Naive B cell (primary cell): ENCODE data around the gene STK32A. TPM values are rescaled to one million over a fixed set of nuclear protein-coding genes. Genes with fewer than 3 reads are reported as not detected.
"Not testable (repeated sequence)": the region's sequence is repeated elsewhere in the genome, so short reads cannot be mapped to it uniquely, and the experiment has no call there.

Experiments used
- ATAC-seq, 2 donors: fragments of 150-1000 bp; cut with Tn5 transposase; 2 replicates each; pipeline ENCODE4 v1.10.0; 2021; ENCODE audit warnings: low read depth in 2 of 2, mild to moderate bottlenecking in 2 of 2, moderate library complexity in 2 of 2
- DNase-seq: peaks from one replicate; pipeline ENCODE4 v3.0.0; 2022
- H3K27ac Mint-ChIP-seq, 6 donors: one replicate each; pipeline ENCODE4 v1.8.0; 2020 to 2022; ENCODE audit warnings: mild to moderate bottlenecking in 6 of 6, mixed read lengths in 6 of 6, moderate library complexity in 5 of 6, inconsistent platforms in 2 of 6
- H3K27me3 Mint-ChIP-seq, 3 donors: one replicate each; pipeline ENCODE4 v1.8.0; 2021 to 2022; ENCODE audit warnings: mixed read lengths in 3 of 3, mild to moderate bottlenecking in 1 of 3
- H3K36me3 Mint-ChIP-seq, 2 donors: one replicate each; pipeline ENCODE4 v1.8.0; 2020 to 2022; ENCODE audit warnings: mixed read lengths in 2 of 2, inconsistent platforms in 1 of 2, mild to moderate bottlenecking in 1 of 2
- H3K4me1 Mint-ChIP-seq, 3 donors: one replicate each; pipeline ENCODE4 v1.8.0; 2020 to 2022; ENCODE audit warnings: mixed read lengths in 3 of 3, inconsistent platforms in 1 of 3, mild to moderate bottlenecking in 1 of 3, moderate library complexity in 1 of 3
- H3K4me3 Mint-ChIP-seq, 8 donors: one replicate each; pipeline ENCODE4 v1.8.0; 2020 to 2022; ENCODE audit warnings: mild to moderate bottlenecking in 8 of 8, mixed read lengths in 8 of 8, moderate library complexity in 8 of 8, inconsistent platforms in 2 of 8
- H3K9me3 Mint-ChIP-seq, 7 donors: one replicate each; pipeline ENCODE4 v1.8.0; 2020 to 2022; ENCODE audit warnings: mixed read lengths in 7 of 7, mild to moderate bottlenecking in 5 of 7, inconsistent platforms in 2 of 7, moderate library complexity in 1 of 7
- polyA plus RNA-seq, 6 donors: library from polyadenylated mRNA; unstranded; fragments of 300-500 nt; fragmentation: Illumina TruSeq; gene quantifications; one replicate each; pipeline ENCODE4 v1.2.3, GENCODE V29; 2021; ENCODE audit warnings: low read depth in 6 of 6

STK32A gene
- polyA plus RNA-seq, 6 donors from 2014 or later, result not detected

GRCh38 chr5:147336876-147337275, 102.0 kb downstream of the STK32A start:
- peaks cover 5 to 20% (median 14%) of the 10 kb centered on the region in 7 donors for H3K9me3 Mint-ChIP-seq
- DNase-seq, result no peak
- H3K27me3 Mint-ChIP-seq, result no peaks in the 10 kb centered on the region
- H3K4me1 Mint-ChIP-seq, result no peaks in the 10 kb centered on the region
- no peak overlapping the region for H3K4me3 Mint-ChIP-seq
- no peak overlapping the region for H3K27ac Mint-ChIP-seq
- H3K36me3 Mint-ChIP-seq, result no peaks in the 10 kb centered on the region
- no peak for ATAC-seq

- ATAC-seq (no peak), DNase-seq (no peak)
- Mint-ChIP-seq H3K27ac (no peak overlapping the region), H3K27me3 (peaks cover 0 to 4% (median 0%) of the 10 kb centered on the region in 3 donors), H3K9me3 (peaks cover 5 to 20% (median 14%) of the 10 kb centered on the region in 7 donors), H3K36me3 (no peaks in the 10 kb centered on the region), H3K4me1 (no peaks in the 10 kb centered on the region), H3K4me3 (no peak overlapping the region)
These were observed 104.5 kb downstream of the STK32A start for GRCh38 chr5:147339313-147339712.

GRCh38 chr5:147340941-147341340, 106.1 kb downstream of the STK32A start:
- Mint-ChIP-seq H3K27me3 (peaks cover 0 to 4% (median 0%) of the 10 kb centered on the region in 3 donors), H3K4me1 (no peaks in the 10 kb centered on the region), H3K36me3 (no peaks in the 10 kb centered on the region), H3K9me3 (peaks cover 5 to 20% (median 14%) of the 10 kb centered on the region in 7 donors), H3K27ac (no peak overlapping the region), H3K4me3 (no peak overlapping the region)
- DNase-seq (no peak), ATAC-seq (no peak)

GRCh38 chr5:147341345-147341744, 106.5 kb downstream of the STK32A start:
- Mint-ChIP-seq H3K36me3 (no peaks in the 10 kb centered on the region), H3K27me3 (peaks cover 0 to 4% (median 0%) of the 10 kb centered on the region in 3 donors), H3K4me3 (no peak overlapping the region), H3K9me3 (peaks cover 5 to 20% (median 14%) of the 10 kb centered on the region in 7 donors), H3K27ac (no peak overlapping the region), H3K4me1 (no peaks in the 10 kb centered on the region)
- no peak for DNase-seq
- no peak for ATAC-seq

- ATAC-seq (no peak), DNase-seq (no peak)
- H3K4me3 Mint-ChIP-seq, result no peak overlapping the region
- peaks cover 0 to 5% (median 0%) of the 10 kb centered on the region in 7 donors for H3K9me3 Mint-ChIP-seq
- H3K36me3 Mint-ChIP-seq, result no peaks in the 10 kb centered on the region
- peaks cover 0 to 4% (median 0%) of the 10 kb centered on the region in 3 donors for H3K27me3 Mint-ChIP-seq
- no peak overlapping the region for H3K27ac Mint-ChIP-seq
- no peaks in the 10 kb centered on the region for H3K4me1 Mint-ChIP-seq
These were observed 110.0 kb downstream of the STK32A start for GRCh38 chr5:147344861-147345260.

GRCh38 chr5:147346006-147346561, 111.3 kb downstream of the STK32A start:
- no peaks in the 10 kb centered on the region for H3K4me1 Mint-ChIP-seq
- no peaks in the 10 kb centered on the region for H3K36me3 Mint-ChIP-seq
- DNase-seq, result no peak
- H3K9me3 Mint-ChIP-seq, result no peaks in the 10 kb centered on the region
- peaks cover 0 to 4% (median 0%) of the 10 kb centered on the region in 3 donors for H3K27me3 Mint-ChIP-seq
- no peak overlapping the region for H3K4me3 Mint-ChIP-seq
- H3K27ac Mint-ChIP-seq, result no peak overlapping the region
- ATAC-seq, result no peak

GRCh38 chr5:147348046-147348445, 113.2 kb downstream of the STK32A start:
- peaks cover 0 to 8% (median 0%) of the 10 kb centered on the region in 3 donors for H3K27me3 Mint-ChIP-seq
- no peaks in the 10 kb centered on the region for H3K4me1 Mint-ChIP-seq
- no peak for ATAC-seq
- no peak overlapping the region for H3K4me3 Mint-ChIP-seq
- H3K36me3 Mint-ChIP-seq, result no peaks in the 10 kb centered on the region
- no peaks in the 10 kb centered on the region for H3K9me3 Mint-ChIP-seq
- no peak for DNase-seq
- H3K27ac Mint-ChIP-seq, result no peak overlapping the region

- H3K27me3 Mint-ChIP-seq, result peaks cover 0 to 5% (median 0%) of the 10 kb centered on the region in 3 donors
- no peaks in the 10 kb centered on the region for H3K9me3 Mint-ChIP-seq
- no peaks in the 10 kb centered on the region for H3K36me3 Mint-ChIP-seq
- no peak overlapping the region for H3K4me3 Mint-ChIP-seq
- H3K4me1 Mint-ChIP-seq, result no peaks in the 10 kb centered on the region
- H3K27ac Mint-ChIP-seq, result peak overlapping the region in 1 of 6 donors; percentile 29
- no peak for DNase-seq
- no peak for ATAC-seq
These were observed 113.6 kb downstream of the STK32A start for GRCh38 chr5:147348451-147348850.

- no peak overlapping the region for H3K27ac Mint-ChIP-seq
- ATAC-seq (no peak), DNase-seq (no peak)
- no peaks in the 10 kb centered on the region for H3K4me1 Mint-ChIP-seq
- H3K27me3 Mint-ChIP-seq, result peaks cover 0 to 5% (median 0%) of the 10 kb centered on the region in 3 donors
- H3K36me3 Mint-ChIP-seq, result no peaks in the 10 kb centered on the region
- no peaks in the 10 kb centered on the region for H3K9me3 Mint-ChIP-seq
- no peak overlapping the region for H3K4me3 Mint-ChIP-seq
These were observed 114.4 kb downstream of the STK32A start for GRCh38 chr5:147349241-147349640.

- Mint-ChIP-seq H3K4me3 (no peak overlapping the region), H3K27me3 (peaks cover 0 to 5% (median 0%) of the 10 kb centered on the region in 3 donors), H3K27ac (no peak overlapping the region), H3K9me3 (peaks cover 0 to 3% (median 0%) of the 10 kb centered on the region in 7 donors), H3K4me1 (no peaks in the 10 kb centered on the region), H3K36me3 (no peaks in the 10 kb centered on the region)
- DNase-seq (no peak), ATAC-seq (no peak)
These were observed 124.3 kb downstream of the STK32A start for GRCh38 chr5:147359101-147359500.

- peaks cover 0 to 7% (median 0%) of the 10 kb centered on the region in 7 donors for H3K9me3 Mint-ChIP-seq
- DNase-seq, result no peak
- peaks cover 0 to 5% (median 0%) of the 10 kb centered on the region in 3 donors for H3K27me3 Mint-ChIP-seq
- H3K4me1 Mint-ChIP-seq, result no peaks in the 10 kb centered on the region
- no peak overlapping the region for H3K4me3 Mint-ChIP-seq
- no peak overlapping the region for H3K27ac Mint-ChIP-seq
- no peaks in the 10 kb centered on the region for H3K36me3 Mint-ChIP-seq
- no peak for ATAC-seq
These were observed 124.8 kb downstream of the STK32A start for GRCh38 chr5:147359581-147359980.

- H3K27ac Mint-ChIP-seq, result no peak overlapping the region
- DNase-seq, result no peak
- H3K36me3 Mint-ChIP-seq, result no peaks in the 10 kb centered on the region
- no peaks in the 10 kb centered on the region for H3K4me1 Mint-ChIP-seq
- H3K4me3 Mint-ChIP-seq, result no peak overlapping the region
- peaks cover 0 to 5% (median 0%) of the 10 kb centered on the region in 3 donors for H3K27me3 Mint-ChIP-seq
- H3K9me3 Mint-ChIP-seq, result peaks cover 0 to 7% (median 3%) of the 10 kb centered on the region in 7 donors
- no peak for ATAC-seq
These were observed 126.0 kb downstream of the STK32A start for GRCh38 chr5:147360816-147361215.

- ATAC-seq (no peak), DNase-seq (no peak)
- H3K9me3 Mint-ChIP-seq, result peaks cover 0 to 9% (median 3%) of the 10 kb centered on the region in 7 donors
- H3K27me3 Mint-ChIP-seq, result peaks cover 0 to 5% (median 0%) of the 10 kb centered on the region in 3 donors
- no peaks in the 10 kb centered on the region for H3K4me1 Mint-ChIP-seq
- H3K4me3 Mint-ChIP-seq, result no peak overlapping the region
- H3K27ac Mint-ChIP-seq, result no peak overlapping the region
- H3K36me3 Mint-ChIP-seq, result no peaks in the 10 kb centered on the region
These were observed 126.8 kb downstream of the STK32A start for GRCh38 chr5:147361441-147362175.

- not testable (repeated sequence) for H3K4me1 Mint-ChIP-seq, H3K27me3 Mint-ChIP-seq, DNase-seq, H3K36me3 Mint-ChIP-seq, ATAC-seq, H3K27ac Mint-ChIP-seq
- Mint-ChIP-seq H3K9me3 (peaks cover 0 to 12% (median 5%) of the 10 kb centered on the region in 7 donors), H3K4me3 (peak overlapping the region in 1 of 8 donors; percentile 54)
These were observed 132.6 kb downstream of the STK32A start for GRCh38 chr5:147367381-147367780.
